Upper lobe of left lung (tissue), 4 donors: Measurements from ENCODE around the gene UNC13D.

Experiments
- CTCF ChIP-seq, 6 experiments: fragments of 450-650 bp in 4 of 6; fragments of 200-600 bp in 2 of 6; sonication (generic) in 2 of 6; IDR thresholded peaks; one replicate each; pipeline ENCODE4 v1.5.1; 2016 to 2019; ENCODE audit warnings: antibody characterized with exemption in 6 of 6
- EP300 ChIP-seq, 4 donors: sonication (generic); formaldehyde crosslinking; IDR thresholded peaks; one replicate each; pipeline ENCODE4 v1.5.1; 2017; ENCODE audit warnings: antibody characterized with exemption in 4 of 4, control low read depth in 2 of 4
- POLR2A ChIP-seq, 4 donors: fragments of 450-650 bp; IDR thresholded peaks; one replicate each; pipeline ENCODE4 v1.5.1; 2016 to 2017; ENCODE audit warnings: antibody characterized with exemption in 4 of 4, mild to moderate bottlenecking in 2 of 4

DNA sequence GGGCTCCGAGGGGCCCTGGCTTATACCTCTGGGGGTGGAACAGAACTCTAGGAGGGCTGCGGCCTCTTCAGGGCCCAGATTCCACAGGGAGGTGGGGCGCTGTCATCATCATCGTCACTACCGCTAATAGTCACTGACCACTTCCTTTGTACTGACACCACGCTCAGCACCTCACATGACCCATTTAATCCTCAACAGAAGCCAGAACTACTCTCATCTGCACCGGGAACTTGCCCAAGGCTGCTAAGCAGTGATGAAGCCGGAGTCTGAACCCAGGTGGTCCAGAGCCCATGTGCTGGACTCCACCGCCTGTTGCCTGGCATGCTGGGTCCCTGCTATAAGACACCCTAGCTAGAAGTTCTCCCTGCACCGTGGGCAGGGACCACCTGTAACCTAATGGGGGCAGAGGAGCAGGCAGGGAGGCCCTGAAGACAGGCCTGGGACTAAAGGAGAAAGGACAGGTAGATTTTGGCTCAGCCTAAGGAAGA, 12.0 kb downstream of the UNC13D start:
- no peak for TF ChIP-seq CTCF (IDR thresholded peaks at IDR 0.05)
- TF ChIP-seq POLR2A (IDR thresholded peaks at IDR 0.05): peak in 1 of 4 donors; percentile 49
- TF ChIP-seq EP300 (IDR thresholded peaks at IDR 0.05): no peak
